H9 (cell line): Measurements from ENCODE around the gene IGFBP5. TPM values are rescaled to one million over a fixed set of nuclear protein-coding genes. Genes with fewer than 3 reads are reported as not detected.

Source experiments
- DNase-seq: peaks from one replicate; pipeline ENCODE4 v3.0.0-alpha.2; 2017
- H2AFZ ChIP-seq: one replicate; pipeline ENCODE4 v1.6.1; 2013; ENCODE audit warnings: mild to moderate bottlenecking, low read length, control low read depth, moderate library complexity
- H2AK5ac ChIP-seq: 2 replicates; pipeline ENCODE4 v1.6.1; 2013; ENCODE audit warnings: low read length, control low read depth, mixed read lengths; ENCODE audit not compliant: insufficient read length
- H2BK120ac ChIP-seq: one replicate; pipeline ENCODE4 v1.6.1; 2013; ENCODE audit warnings: low read depth, mild to moderate bottlenecking, low read length, control low read depth, inconsistent platforms; ENCODE audit not compliant: poor library complexity, severe bottlenecking
- H2BK12ac ChIP-seq: 2 replicates; pipeline ENCODE4 v1.6.1; 2013; ENCODE audit warnings: low read length, control low read depth, mixed read lengths, low read depth; ENCODE audit not compliant: insufficient read length
- H2BK15ac ChIP-seq: 2 replicates; pipeline ENCODE4 v1.6.1; 2013; ENCODE audit warnings: low read depth, low read length, control low read depth
- H2BK20ac ChIP-seq: one replicate; pipeline ENCODE4 v1.6.1; 2013; ENCODE audit warnings: low read depth, mild to moderate bottlenecking, low read length, control low read depth, inconsistent platforms; ENCODE audit not compliant: poor library complexity, severe bottlenecking
- H2BK5ac ChIP-seq: 2 replicates; pipeline ENCODE4 v1.6.1; 2013; ENCODE audit warnings: low read length, control low read depth, mixed read lengths; ENCODE audit not compliant: insufficient read length
- H3K14ac ChIP-seq: 2 replicates; pipeline ENCODE4 v1.6.1; 2013; ENCODE audit warnings: low read length, control low read depth; ENCODE audit not compliant: insufficient read depth
- H3K18ac ChIP-seq: 2 replicates; pipeline ENCODE4 v1.6.1; 2013; ENCODE audit warnings: low read depth, mild to moderate bottlenecking, mixed read lengths, low read length, control low read depth; ENCODE audit not compliant: insufficient read length
- H3K23ac ChIP-seq: 2 replicates; pipeline ENCODE4 v1.6.1; 2013; ENCODE audit warnings: low read length, control low read depth, mixed read lengths, low read depth; ENCODE audit not compliant: insufficient read length
- H3K23me2 ChIP-seq: 2 replicates; pipeline ENCODE4 v1.6.1; 2013; ENCODE audit warnings: low read depth, mild to moderate bottlenecking, mixed read lengths, low read length, control low read depth; ENCODE audit not compliant: insufficient read length, poor library complexity, severe bottlenecking
- H3K27ac ChIP-seq: 2 replicates; pipeline ENCODE4 v1.5.1; 2013; ENCODE audit warnings: low read length, control low read depth, mixed read lengths, low read depth; ENCODE audit not compliant: insufficient read length
- H3K27me3 ChIP-seq: 2 replicates; pipeline ENCODE4 v1.6.1; 2013; ENCODE audit warnings: low read length, control low read depth, inconsistent platforms; ENCODE audit not compliant: insufficient read depth
- H3K4ac ChIP-seq: 2 replicates; pipeline ENCODE4 v1.6.1; 2013; ENCODE audit warnings: low read depth, mild to moderate bottlenecking, control low read depth, inconsistent platforms, low read length, moderate library complexity
- H3K4me1 ChIP-seq: 2 replicates; pipeline ENCODE4 v1.6.1; 2013; ENCODE audit warnings: low read length, control low read depth, inconsistent platforms; ENCODE audit not compliant: insufficient read depth
- H3K4me2 ChIP-seq: 2 replicates; pipeline ENCODE4 v1.6.1; 2013; ENCODE audit warnings: low read length, control low read depth, mixed read lengths; ENCODE audit not compliant: insufficient read length, insufficient read depth
- H3K56ac ChIP-seq: 2 replicates; pipeline ENCODE4 v1.6.1; 2013; ENCODE audit warnings: low read depth, mild to moderate bottlenecking, mixed read lengths, low read length, control low read depth; ENCODE audit not compliant: insufficient read length
- H3K79me1 ChIP-seq: 2 replicates; pipeline ENCODE4 v1.6.1; 2013; ENCODE audit warnings: low read depth, mild to moderate bottlenecking, moderate library complexity, low read length, control low read depth, inconsistent platforms; ENCODE audit not compliant: insufficient read depth, poor library complexity, severe bottlenecking
- H3K79me2 ChIP-seq: 2 replicates; pipeline ENCODE4 v1.6.1; 2013; ENCODE audit warnings: low read length, control low read depth, inconsistent platforms; ENCODE audit not compliant: insufficient read depth
- H3K9ac ChIP-seq: 2 replicates; pipeline ENCODE4 v1.6.1; 2013; ENCODE audit warnings: low read length, control low read depth, mixed read lengths; ENCODE audit not compliant: insufficient read length; ENCODE audit errors: extremely low read depth
- H3K9me3 ChIP-seq: one replicate; pipeline ENCODE4 v1.6.1; 2013; ENCODE audit warnings: low read depth, low read length, inconsistent platforms; ENCODE audit not compliant: control insufficient read depth
- H3T11ph ChIP-seq: one replicate; pipeline ENCODE4 v1.6.1; 2013; ENCODE audit warnings: mild to moderate bottlenecking, low read length, control low read depth, inconsistent platforms
- H4K20me1 ChIP-seq: one replicate; pipeline ENCODE4 v1.6.1; 2013; ENCODE audit not compliant: control insufficient read depth, insufficient read length, insufficient read depth
- H4K5ac ChIP-seq: 2 replicates; pipeline ENCODE4 v1.6.1; 2013; ENCODE audit warnings: low read depth, mild to moderate bottlenecking, mixed read lengths, low read length, control low read depth; ENCODE audit not compliant: insufficient read length
- H4K8ac ChIP-seq: replicated peaks from 2 replicates; pipeline ENCODE4 v1.6.1; 2013; ENCODE audit warnings: low read length, control low read depth, mixed read lengths, low read depth; ENCODE audit not compliant: insufficient read length
- H4K91ac ChIP-seq: 2 replicates; pipeline ENCODE4 v1.6.1; 2013; ENCODE audit warnings: low read depth, mild to moderate bottlenecking, moderate library complexity, mixed read lengths, low read length, control low read depth; ENCODE audit not compliant: insufficient read length
- H3K27ac Mint-ChIP-seq, 3 experiments: 2 replicates in 2 of 3; 3 replicates in 1 of 3; pipeline ENCODE4 v1.8.0; 2020 to 2021; ENCODE audit warnings: mixed read lengths in 3 of 3, mild to moderate bottlenecking in 1 of 3, moderate library complexity in 1 of 3
- H3K27me3 Mint-ChIP-seq: 2 replicates; pipeline ENCODE4 v1.8.0; 2021; ENCODE audit warnings: low read depth, mild to moderate bottlenecking, moderate library complexity, mixed read lengths
- H3K36me3 Mint-ChIP-seq, 3 experiments: 2 replicates in 2 of 3; 3 replicates in 1 of 3; pipeline ENCODE4 v1.8.0; 2020 to 2021; ENCODE audit warnings: low read depth in 3 of 3, mixed read lengths in 3 of 3; ENCODE audit not compliant: insufficient read depth in 1 of 3
- H3K4me1 Mint-ChIP-seq, 2 experiments: 2 replicates each; pipeline ENCODE4 v1.8.0; 2020; ENCODE audit warnings: mixed read lengths in 2 of 2
- H3K4me3 Mint-ChIP-seq, 2 experiments: 2 replicates in 1 of 2; 3 replicates in 1 of 2; pipeline ENCODE4 v1.8.0; 2020 to 2021; ENCODE audit warnings: mild to moderate bottlenecking in 2 of 2, mixed read lengths in 2 of 2, moderate library complexity in 1 of 2
- H3K9me3 Mint-ChIP-seq, 2 experiments: 2 replicates in 1 of 2; 3 replicates in 1 of 2; pipeline ENCODE4 v1.8.0; 2020; ENCODE audit warnings: mild to moderate bottlenecking in 2 of 2, mixed read lengths in 2 of 2, moderate library complexity in 1 of 2
- WGBS: extraction: QIAGEN DNeasy Blood & Tissue Kit; methylation state at CpG from one replicate; pipeline ENCODE4 v1.1.7; 2013; ENCODE audit warnings: missing lambda C conversion rate, low lambda C conversion rate, mixed read lengths; ENCODE audit not compliant: insufficient read length; ENCODE audit errors: extremely low coverage; 5-methylcytosine and 5-hydroxymethylcytosine counted together
- total RNA-seq: library from RNA; stranded (reverse); gene quantifications from 2 replicates; pipeline ENCODE4 v1.2.1, GENCODE V29; 2021
- TF ChIP-seq, protein P1 (sequence below): fragments of 200-600 bp; sonication (generic); conservative IDR thresholded peaks from 3 replicates; pipeline ENCODE4 v1.8.0; 2021; ENCODE audit warnings: antibody characterized with exemption, mild to moderate bottlenecking

IGFBP5 gene
- total RNA-seq, 1 experiment from 2014 or later: 0.90 TPM

DNA sequence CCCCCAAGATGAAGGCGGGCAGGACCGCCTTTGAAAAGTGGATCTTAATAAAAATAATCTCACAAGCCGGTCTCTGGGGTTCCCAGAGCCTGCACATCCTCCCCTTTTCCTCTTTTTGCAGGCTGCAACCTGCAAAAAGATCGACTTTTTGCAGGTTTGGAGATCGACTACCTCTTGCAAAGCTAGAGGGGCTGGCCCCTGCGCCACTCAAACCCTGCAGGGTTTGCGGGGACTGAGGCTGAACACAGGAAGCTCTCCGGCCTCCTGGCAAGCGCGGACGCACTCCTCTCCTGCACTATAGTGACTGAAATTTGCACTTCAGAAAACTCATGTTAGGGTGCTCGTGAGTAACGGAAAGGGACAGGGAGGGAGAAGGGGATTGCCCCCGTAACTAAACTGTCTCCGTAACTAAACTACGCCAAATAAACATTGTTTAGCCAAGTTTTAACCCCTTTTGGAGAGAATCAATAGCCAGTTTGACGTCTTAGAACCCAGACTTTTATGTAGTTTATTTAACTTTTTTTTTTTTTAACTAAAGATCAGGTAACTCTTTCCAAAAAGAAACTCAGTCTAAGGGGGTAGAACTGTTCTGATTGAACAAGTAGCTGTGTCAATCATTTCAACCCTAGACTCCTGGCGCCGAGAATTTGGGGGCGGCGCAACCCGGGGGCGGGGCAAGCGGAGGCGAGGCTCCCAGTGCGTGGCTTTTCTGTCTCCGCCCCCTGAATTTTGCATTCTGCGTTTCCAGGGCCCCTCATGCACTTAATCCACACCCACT is 2.5 kb downstream of the IGFBP5 start:
- Histone ChIP-seq H2BK15ac (no peak overlapping the region), H3K27ac (no peak overlapping the region), H3K56ac (no peak overlapping the region), H2BK120ac (no peak overlapping the region), H3K79me1 (no peaks in the 10 kb centered on the region), H3K4me2 (peak overlapping the region; percentile 55), H3K79me2 (no peaks in the 10 kb centered on the region), H3K14ac (no peak overlapping the region), H3K23ac (no peak overlapping the region), H2AK5ac (no peak overlapping the region), H4K20me1 (no peaks in the 10 kb centered on the region), H3K23me2 (peaks cover 34% of the 10 kb centered on the region), H2BK5ac (no peak overlapping the region), H3K18ac (no peak overlapping the region), H2AFZ (no peak overlapping the region), H3K27me3 (peaks cover 3% of the 10 kb centered on the region; the same call in 1 of the 2 replicates), H3T11ph (no peak overlapping the region), H3K9me3 (no peaks in the 10 kb centered on the region), H4K91ac (no peak overlapping the region), H4K8ac (no peak overlapping the region), H4K5ac (no peak overlapping the region), H3K4ac (no peak overlapping the region), H3K9ac (no peak overlapping the region), H3K4me1 (peaks cover 5% of the 10 kb centered on the region; the same call in 1 of the 2 replicates), H2BK12ac (no peak overlapping the region), H2BK20ac (no peak overlapping the region)
- peak; percentile 86 for DNase-seq
- no peaks in the 10 kb centered on the region for H3K36me3 Mint-ChIP-seq
- TF ChIP-seq, protein P1, sequence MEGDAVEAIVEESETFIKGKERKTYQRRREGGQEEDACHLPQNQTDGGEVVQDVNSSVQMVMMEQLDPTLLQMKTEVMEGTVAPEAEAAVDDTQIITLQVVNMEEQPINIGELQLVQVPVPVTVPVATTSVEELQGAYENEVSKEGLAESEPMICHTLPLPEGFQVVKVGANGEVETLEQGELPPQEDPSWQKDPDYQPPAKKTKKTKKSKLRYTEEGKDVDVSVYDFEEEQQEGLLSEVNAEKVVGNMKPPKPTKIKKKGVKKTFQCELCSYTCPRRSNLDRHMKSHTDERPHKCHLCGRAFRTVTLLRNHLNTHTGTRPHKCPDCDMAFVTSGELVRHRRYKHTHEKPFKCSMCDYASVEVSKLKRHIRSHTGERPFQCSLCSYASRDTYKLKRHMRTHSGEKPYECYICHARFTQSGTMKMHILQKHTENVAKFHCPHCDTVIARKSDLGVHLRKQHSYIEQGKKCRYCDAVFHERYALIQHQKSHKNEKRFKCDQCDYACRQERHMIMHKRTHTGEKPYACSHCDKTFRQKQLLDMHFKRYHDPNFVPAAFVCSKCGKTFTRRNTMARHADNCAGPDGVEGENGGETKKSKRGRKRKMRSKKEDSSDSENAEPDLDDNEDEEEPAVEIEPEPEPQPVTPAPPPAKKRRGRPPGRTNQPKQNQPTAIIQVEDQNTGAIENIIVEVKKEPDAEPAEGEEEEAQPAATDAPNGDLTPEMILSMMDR: no peak
- H3K9me3 Mint-ChIP-seq: no peaks in the 10 kb centered on the region; a peak in 2 of 5 replicates
- peak overlapping the region in 1 of 3 experiments; percentile 90; a peak in 3 of 7 replicates for H3K27ac Mint-ChIP-seq
- peaks cover 50 to 73% of the 10 kb centered on the region in 2 experiments for H3K4me1 Mint-ChIP-seq
- peak overlapping the region; percentile 65 to 89 for H3K4me3 Mint-ChIP-seq
- WGBS: no CpG with 5 or more reads among the region's 28 CpGs
- H3K27me3 Mint-ChIP-seq: peaks cover 85% of the 10 kb centered on the region
